Measurements from ENCODE around the gene SERINC4. TPM values are rescaled to one million over a fixed set of nuclear protein-coding genes. Genes with fewer than 3 reads are reported as not detected.

Gene SERINC4
- total and polyA plus RNA-seq, 9 of the 15 experiments (the other 6 are each of a cell fraction or from before 2014, with no cell fraction given), result 0.14 to 0.86 (median 0.18) TPM; not detected in 2

DNA sequence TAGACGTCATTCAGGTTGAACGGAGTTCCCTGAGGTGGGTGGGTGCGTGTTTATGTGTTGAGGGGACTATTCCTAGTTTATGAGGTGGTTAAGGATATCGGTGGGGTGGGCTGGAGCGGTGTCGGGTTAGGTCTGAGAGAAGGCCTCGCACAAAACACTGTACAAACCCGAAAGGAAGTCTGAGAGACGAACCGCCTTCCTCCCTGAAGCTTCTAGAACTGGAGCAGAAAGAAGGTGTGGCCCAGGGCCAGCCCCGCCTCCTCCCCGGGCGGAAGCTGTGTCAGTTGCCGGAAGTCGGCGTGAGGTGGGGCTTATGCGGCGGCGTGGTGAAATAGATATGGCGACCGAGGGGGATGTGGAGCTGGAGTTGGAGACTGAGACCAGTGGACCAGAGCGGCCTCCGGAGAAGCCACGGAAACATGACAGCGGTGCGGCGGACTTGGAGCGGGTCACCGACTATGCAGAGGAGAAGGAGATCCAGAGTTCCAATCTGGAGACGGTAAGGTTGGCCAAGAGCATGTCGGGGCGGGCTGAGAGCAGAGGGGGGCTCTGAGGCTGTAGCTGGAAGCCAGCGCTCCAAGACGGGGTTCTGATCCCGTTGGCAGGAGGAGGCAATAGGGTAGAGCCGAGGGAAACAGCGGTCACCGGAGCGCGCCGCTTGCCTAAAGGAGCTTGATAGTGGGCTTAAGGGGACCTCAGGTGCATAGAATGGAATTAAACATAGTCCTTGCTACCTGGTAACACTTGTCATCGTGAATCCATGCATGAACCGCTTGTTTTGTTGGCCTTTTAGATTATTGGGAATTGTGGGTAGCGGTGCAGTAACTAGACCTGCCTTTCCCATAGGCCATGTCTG lies 494 bp upstream of the SERINC4 start, which contains the start of gene HYPK (continued):
- TF ChIP-seq, protein P1, sequence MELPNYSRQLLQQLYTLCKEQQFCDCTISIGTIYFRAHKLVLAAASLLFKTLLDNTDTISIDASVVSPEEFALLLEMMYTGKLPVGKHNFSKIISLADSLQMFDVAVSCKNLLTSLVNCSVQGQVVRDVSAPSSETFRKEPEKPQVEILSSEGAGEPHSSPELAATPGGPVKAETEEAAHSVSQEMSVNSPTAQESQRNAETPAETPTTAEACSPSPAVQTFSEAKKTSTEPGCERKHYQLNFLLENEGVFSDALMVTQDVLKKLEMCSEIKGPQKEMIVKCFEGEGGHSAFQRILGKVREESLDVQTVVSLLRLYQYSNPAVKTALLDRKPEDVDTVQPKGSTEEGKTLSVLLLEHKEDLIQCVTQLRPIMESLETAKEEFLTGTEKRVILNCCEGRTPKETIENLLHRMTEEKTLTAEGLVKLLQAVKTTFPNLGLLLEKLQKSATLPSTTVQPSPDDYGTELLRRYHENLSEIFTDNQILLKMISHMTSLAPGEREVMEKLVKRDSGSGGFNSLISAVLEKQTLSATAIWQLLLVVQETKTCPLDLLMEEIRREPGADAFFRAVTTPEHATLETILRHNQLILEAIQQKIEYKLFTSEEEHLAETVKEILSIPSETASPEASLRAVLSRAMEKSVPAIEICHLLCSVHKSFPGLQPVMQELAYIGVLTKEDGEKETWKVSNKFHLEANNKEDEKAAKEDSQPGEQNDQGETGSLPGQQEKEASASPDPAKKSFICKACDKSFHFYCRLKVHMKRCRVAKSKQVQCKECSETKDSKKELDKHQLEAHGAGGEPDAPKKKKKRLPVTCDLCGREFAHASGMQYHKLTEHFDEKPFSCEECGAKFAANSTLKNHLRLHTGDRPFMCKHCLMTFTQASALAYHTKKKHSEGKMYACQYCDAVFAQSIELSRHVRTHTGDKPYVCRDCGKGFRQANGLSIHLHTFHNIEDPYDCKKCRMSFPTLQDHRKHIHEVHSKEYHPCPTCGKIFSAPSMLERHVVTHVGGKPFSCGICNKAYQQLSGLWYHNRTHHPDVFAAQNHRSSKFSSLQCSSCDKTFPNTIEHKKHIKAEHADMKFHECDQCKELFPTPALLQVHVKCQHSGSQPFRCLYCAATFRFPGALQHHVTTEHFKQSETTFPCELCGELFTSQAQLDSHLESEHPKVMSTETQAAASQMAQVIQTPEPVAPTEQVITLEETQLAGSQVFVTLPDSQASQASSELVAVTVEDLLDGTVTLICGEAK (IDR thresholded peaks at IDR 0.05), result peak; percentile 93
- TF ChIP-seq, protein P1 (CRISPR knock-in tag; IDR thresholded peaks at IDR 0.05), result no peak
- TF ChIP-seq MAFK (IDR thresholded peaks at IDR 0.05; ENCODE audit: low read length) (no peak), YY1 (IDR thresholded peaks at IDR 0.05; ENCODE audit: borderline replicate concordance in 1 of 3, control insufficient read depth in 1 of 3, extremely low read depth in 1 of 3, insufficient read depth in 3 of 3, insufficient read length in 1 of 3, insufficient replicate concordance in 2 of 3, low read depth in 1 of 3, low read length in 2 of 3) (peak; percentile 53 to 91 (median 90)), PML (IDR thresholded peaks at IDR 0.05; ENCODE audit: low read length) (peak; percentile 61), ZNF175 (CRISPR knock-in tag; IDR thresholded peaks at IDR 0.05; ENCODE audit: low read depth) (no peak), FOS (IDR thresholded peaks at IDR 0.05; ENCODE audit: extremely low read depth, insufficient read length) (no peak), FOXK1 (CRISPR knock-in tag; IDR thresholded peaks at IDR 0.05; ENCODE audit: borderline replicate concordance) (0 out of 2 replicates have a peak, but pooled peaks have one; percentile 79), HIVEP1 (CRISPR knock-in tag; IDR thresholded peaks at IDR 0.05) (no peak), NRF1 (conservative IDR thresholded peaks at IDR 0.05 in 1 of 2, IDR thresholded peaks at IDR 0.05 in 1 of 2) (peak; percentile 43 to 62)
- TF ChIP-seq, protein P2, sequence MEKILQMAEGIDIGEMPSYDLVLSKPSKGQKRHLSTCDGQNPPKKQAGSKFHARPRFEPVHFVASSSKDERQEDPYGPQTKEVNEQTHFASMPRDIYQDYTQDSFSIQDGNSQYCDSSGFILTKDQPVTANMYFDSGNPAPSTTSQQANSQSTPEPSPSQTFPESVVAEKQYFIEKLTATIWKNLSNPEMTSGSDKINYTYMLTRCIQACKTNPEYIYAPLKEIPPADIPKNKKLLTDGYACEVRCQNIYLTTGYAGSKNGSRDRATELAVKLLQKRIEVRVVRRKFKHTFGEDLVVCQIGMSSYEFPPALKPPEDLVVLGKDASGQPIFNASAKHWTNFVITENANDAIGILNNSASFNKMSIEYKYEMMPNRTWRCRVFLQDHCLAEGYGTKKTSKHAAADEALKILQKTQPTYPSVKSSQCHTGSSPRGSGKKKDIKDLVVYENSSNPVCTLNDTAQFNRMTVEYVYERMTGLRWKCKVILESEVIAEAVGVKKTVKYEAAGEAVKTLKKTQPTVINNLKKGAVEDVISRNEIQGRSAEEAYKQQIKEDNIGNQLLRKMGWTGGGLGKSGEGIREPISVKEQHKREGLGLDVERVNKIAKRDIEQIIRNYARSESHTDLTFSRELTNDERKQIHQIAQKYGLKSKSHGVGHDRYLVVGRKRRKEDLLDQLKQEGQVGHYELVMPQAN (IDR thresholded peaks at IDR 0.05; ENCODE audit: borderline replicate concordance), result peak; percentile 97
- TF ChIP-seq, protein P3, sequence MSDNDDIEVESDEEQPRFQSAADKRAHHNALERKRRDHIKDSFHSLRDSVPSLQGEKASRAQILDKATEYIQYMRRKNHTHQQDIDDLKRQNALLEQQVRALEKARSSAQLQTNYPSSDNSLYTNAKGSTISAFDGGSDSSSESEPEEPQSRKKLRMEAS (CRISPR knock-in tag; IDR thresholded peaks at IDR 0.05), result peak; percentile 44; the same call in 1 of the 2 replicates
